ENCODE measurements around the gene COPS9. TPM values are rescaled to one million over a fixed set of nuclear protein-coding genes. Genes with fewer than 3 reads are reported as not detected.
A peak's percentile ranks its signal among the peaks of the same experiment; 100 is the strongest.

COPS9 gene
- total and polyA plus RNA-seq, 5 donors = 172 to 618 (median 191) TPM

- no peaks in the 10 kb centered on the region for H3K27me3 ChIP-seq (ENCODE audit: control insufficient read depth, insufficient read depth)
- H3K9me3 ChIP-seq (ENCODE audit: control insufficient read depth, low read length) = no peaks in the 10 kb centered on the region
- no peak within 1 kb of the TSS for H3K4me3 ChIP-seq (ENCODE audit: low read length)
- intact Hi-C loops (cut with DNase I) = loop anchor here (5.0 to 10.0 kb wide), 3 partner anchors 78 to 1106 kb away; no protein-coding TSS in a partner anchor
- 58% methylated on average over 5 of the region's 5 CpGs for WGBS
- DNase-seq (no peak), ATAC-seq (no peak)
- H3K27ac ChIP-seq (ENCODE audit: low read length) = no peak within 1 kb of the TSS
- H3K4me1 ChIP-seq (ENCODE audit: control insufficient read depth, insufficient read depth, low read length) = no peaks in the 10 kb centered on the region
These were observed 4.4 kb upstream of the COPS9 start, which contains the start of gene OTOS for GRCh38 chr2:240140511-240140910. OTOS (minus strand) TSS chr2:240140658; CDS start chr2:240140326, 332 bp downstream.

DNA sequence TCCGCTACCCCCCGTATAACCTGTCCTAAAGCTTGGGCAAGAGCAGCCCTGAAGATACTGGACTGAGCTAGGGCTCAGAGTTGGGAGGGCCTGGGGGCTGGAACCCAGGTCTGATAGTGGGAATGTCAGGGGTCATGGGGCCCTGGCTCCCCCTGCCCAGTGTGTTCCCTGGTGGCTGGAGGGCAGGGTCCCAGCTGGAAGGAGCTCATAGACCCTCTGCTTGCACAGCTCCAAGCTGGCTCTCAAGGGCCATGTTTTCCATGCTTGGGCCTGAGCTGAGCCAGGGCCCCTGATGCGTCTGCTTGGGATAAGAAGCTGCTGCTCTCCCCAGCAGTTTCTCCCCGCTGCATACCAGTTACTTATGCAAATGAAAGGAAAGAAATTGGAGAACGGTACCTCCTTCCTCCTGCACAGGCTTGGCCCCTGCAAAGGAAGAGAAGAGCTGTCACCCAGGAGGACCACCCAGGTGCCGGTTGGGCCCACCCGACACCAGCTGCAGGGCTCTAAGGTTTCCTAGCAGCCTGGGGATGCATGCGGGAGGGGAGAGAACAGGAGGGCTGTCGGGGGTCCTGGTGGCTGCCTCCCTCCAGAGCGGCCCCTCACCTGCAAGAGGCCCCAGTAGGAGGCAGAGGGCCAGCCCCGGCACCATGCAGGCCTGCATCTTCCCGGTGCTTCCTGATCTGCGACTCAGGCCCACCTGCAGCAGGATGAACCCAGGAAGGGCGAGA is 3.7 kb upstream of the COPS9 start:
- no peak overlapping the region for H3K27ac ChIP-seq (ENCODE audit: low read length)
- intact Hi-C loops (cut with DNase I) = loop anchor here (5.0 to 10.0 kb wide), 3 partner anchors 78 to 1105 kb away; no protein-coding TSS in a partner anchor
- DNase-seq = no peak
- 52% methylated on average over 14 of the region's 14 CpGs for WGBS
- H3K4me3 ChIP-seq (ENCODE audit: low read length) = no peak overlapping the region
- no peak for ATAC-seq
- H3K4me1 ChIP-seq (ENCODE audit: control insufficient read depth, insufficient read depth, low read length) = peaks cover 5% of the 10 kb centered on the region
- no peaks in the 10 kb centered on the region for H3K9me3 ChIP-seq (ENCODE audit: control insufficient read depth, low read length)
- H3K27me3 ChIP-seq (ENCODE audit: control insufficient read depth, insufficient read depth) = no peaks in the 10 kb centered on the region

DNA sequence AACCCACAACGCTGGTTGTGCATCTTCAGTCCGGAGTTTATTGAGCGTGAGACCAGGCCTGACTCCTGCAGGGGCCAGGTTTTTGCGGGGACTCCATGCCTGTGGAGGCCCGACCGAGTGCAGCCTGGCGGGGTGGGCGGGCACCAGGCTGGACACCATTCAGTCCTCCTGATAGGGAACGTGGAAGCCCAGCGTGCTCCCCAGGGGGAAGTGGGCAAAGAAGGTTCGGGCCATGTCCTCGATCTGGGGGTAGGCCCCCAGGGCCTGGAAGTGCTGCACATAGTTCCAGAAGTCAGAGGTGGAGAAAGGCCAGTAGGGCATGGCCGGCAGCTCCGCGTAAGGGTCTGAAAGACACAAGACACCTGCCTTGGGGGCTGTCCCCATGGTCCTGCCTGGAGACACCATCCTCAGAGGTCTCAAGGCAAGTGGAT is 2.9 kb upstream of the COPS9 start:
- ATAC-seq = no peak
- Histone ChIP-seq H3K27me3 (ENCODE audit: control insufficient read depth, insufficient read depth) (no peaks in the 10 kb centered on the region), H3K27ac (ENCODE audit: low read length) (no peak overlapping the region), H3K4me1 (ENCODE audit: control insufficient read depth, insufficient read depth, low read length) (peaks cover 8% of the 10 kb centered on the region), H3K4me3 (ENCODE audit: low read length) (no peak overlapping the region), H3K9me3 (ENCODE audit: control insufficient read depth, low read length) (no peaks in the 10 kb centered on the region)
- 88% methylated on average over 15 of the region's 15 CpGs for WGBS
- intact Hi-C loops (cut with DNase I) = no loop called here
- no peak for DNase-seq

DNA sequence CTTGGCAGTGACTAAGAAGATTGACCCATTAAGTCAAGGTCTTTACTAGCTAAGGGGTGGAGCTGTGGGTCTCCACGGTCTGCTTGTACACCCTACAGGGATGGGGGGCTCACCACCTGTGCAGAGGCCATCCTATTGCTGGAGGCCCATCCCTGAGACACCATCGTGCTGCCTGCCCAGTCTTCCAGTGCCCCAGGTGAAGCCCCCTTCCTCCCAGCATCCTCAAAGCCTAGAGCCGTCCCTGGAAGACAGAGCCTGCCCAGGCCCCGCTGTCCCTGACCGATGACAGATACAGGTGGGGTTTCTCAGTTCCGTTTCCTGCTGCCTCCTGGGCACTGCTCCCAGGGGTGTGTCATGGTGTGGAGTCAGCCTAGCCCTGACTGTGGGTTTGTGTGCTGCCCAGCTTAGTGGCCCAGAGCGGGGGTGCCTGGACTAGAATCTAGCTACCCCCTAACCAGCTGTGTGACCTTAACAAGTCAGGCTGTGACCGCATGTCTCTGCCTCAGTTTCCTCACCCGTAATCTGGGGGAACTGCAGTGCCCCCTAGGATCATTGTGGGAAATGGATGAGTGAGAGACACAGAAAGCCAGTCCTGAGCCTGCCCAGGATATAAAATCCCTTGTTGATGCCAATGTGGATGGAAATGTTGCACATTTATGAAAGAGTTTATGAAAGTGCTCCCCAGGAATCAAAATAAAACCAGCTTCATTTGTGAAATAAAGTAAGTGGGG is 2.3 kb upstream of the COPS9 start:
- H3K9me3 ChIP-seq (ENCODE audit: control insufficient read depth, low read length) = no peaks in the 10 kb centered on the region
- no peak for DNase-seq
- H3K27me3 ChIP-seq (ENCODE audit: control insufficient read depth, insufficient read depth) = no peaks in the 10 kb centered on the region
- peaks cover 8% of the 10 kb centered on the region for H3K4me1 ChIP-seq (ENCODE audit: control insufficient read depth, insufficient read depth, low read length)
- intact Hi-C loops (cut with DNase I) = no loop called here
- 70% methylated on average over 9 of the region's 9 CpGs for WGBS
- H3K4me3 ChIP-seq (ENCODE audit: low read length) = no peak overlapping the region
- H3K27ac ChIP-seq (ENCODE audit: low read length) = no peak overlapping the region
- ATAC-seq = no peak

- Histone ChIP-seq H3K27me3 (ENCODE audit: control insufficient read depth, insufficient read depth) (no peaks in the 10 kb centered on the region), H3K4me3 (ENCODE audit: low read length) (no peak overlapping the region), H3K4me1 (ENCODE audit: control insufficient read depth, insufficient read depth, low read length) (peaks cover 8% of the 10 kb centered on the region), H3K27ac (ENCODE audit: low read length) (no peak overlapping the region), H3K9me3 (ENCODE audit: control insufficient read depth, low read length) (no peaks in the 10 kb centered on the region)
- ATAC-seq (no peak), DNase-seq (no peak)
- intact Hi-C loops (cut with DNase I) = no loop called here
- 90% methylated on average over 19 of the region's 19 CpGs for WGBS
These were observed 1.6 kb upstream of the COPS9 start for GRCh38 chr2:240137596-240138253.

- ATAC-seq (peak; percentile 10 to 17), DNase-seq (no peak)
- H3K27ac ChIP-seq (ENCODE audit: low read length) = peak overlapping the region; percentile 63
- peak overlapping the region; percentile 93 for H3K4me3 ChIP-seq (ENCODE audit: low read length)
- no peaks in the 10 kb centered on the region for H3K9me3 ChIP-seq (ENCODE audit: control insufficient read depth, low read length)
- H3K4me1 ChIP-seq (ENCODE audit: control insufficient read depth, insufficient read depth, low read length) = peaks cover 8% of the 10 kb centered on the region
- no peaks in the 10 kb centered on the region for H3K27me3 ChIP-seq (ENCODE audit: control insufficient read depth, insufficient read depth)
- intact Hi-C loops (cut with DNase I) = no loop called here
- WGBS = 42% methylated on average over 36 of the region's 36 CpGs
These were observed 677 bp upstream of the COPS9 start for GRCh38 chr2:240136671-240137292.

DNA sequence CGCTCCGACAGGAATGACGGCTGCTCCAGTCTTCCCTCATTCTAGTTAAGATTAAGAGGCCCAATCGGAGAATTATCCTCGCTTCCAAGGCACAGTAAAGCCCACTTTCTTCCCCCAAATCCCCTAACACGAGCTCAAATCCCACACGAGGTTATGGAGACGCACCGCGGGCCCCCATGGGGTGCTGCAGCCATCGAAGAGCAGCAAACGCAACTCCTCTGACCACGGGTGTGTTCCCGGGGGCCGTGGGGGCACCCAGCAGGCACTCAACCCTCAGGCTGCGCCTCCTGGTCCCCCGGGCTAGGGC is 446 bp downstream of the COPS9 start:
- Histone ChIP-seq H3K27me3 (ENCODE audit: control insufficient read depth, insufficient read depth) (no peaks in the 10 kb centered on the region), H3K4me3 (ENCODE audit: low read length) (peak overlapping the region; percentile 93), H3K27ac (ENCODE audit: low read length) (peak overlapping the region; percentile 5), H3K4me1 (ENCODE audit: control insufficient read depth, insufficient read depth, low read length) (peaks cover 8% of the 10 kb centered on the region), H3K9me3 (ENCODE audit: control insufficient read depth, low read length) (no peaks in the 10 kb centered on the region)
- DNase-seq = no peak
- peak; percentile 2 to 30 for ATAC-seq
- intact Hi-C loops (cut with DNase I) = no loop called here
- under 1% methylated on average over 17 of the region's 17 CpGs for WGBS

DNA sequence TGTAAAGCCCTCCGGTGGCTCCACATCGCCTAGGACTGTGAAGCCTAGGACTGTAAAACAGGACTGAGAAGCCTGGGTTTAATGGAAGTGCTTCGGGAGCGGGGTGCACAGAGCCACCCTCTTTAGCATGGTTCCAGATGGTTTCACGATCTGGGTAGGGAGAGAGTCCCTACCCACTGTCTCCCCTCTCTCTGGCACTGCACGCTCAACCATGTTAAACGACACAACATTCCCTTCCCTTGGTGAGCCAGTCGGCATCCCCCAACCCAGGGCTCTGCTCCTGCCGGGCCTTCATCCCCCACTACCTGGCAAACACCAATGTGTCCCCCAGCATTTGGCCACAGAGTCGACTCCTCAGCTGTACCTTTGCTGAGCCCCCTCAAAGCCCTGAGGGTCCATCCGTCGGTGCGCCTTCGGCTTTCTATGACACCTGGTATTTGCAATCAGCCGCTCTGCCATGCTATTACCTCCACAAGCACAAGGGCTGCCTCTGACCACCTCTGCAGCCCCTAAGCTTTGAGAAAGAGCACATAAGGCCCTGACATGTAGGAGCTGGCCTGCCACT is 1.1 kb downstream of the COPS9 start:
- ATAC-seq (no peak), DNase-seq (no peak)
- Histone ChIP-seq H3K9me3 (ENCODE audit: control insufficient read depth, low read length) (no peaks in the 10 kb centered on the region), H3K4me3 (ENCODE audit: low read length) (peak overlapping the region; percentile 93), H3K27me3 (ENCODE audit: control insufficient read depth, insufficient read depth) (no peaks in the 10 kb centered on the region), H3K4me1 (ENCODE audit: control insufficient read depth, insufficient read depth, low read length) (peaks cover 8% of the 10 kb centered on the region), H3K27ac (ENCODE audit: low read length) (no peak overlapping the region)
- 83% methylated on average over 15 of the region's 15 CpGs for WGBS
- intact Hi-C loops (cut with DNase I) = no loop called here

GRCh38 chr2:240134466-240134865 is 1.6 kb downstream of the COPS9 start:
- intact Hi-C loops (cut with DNase I) = no loop called here

DNA sequence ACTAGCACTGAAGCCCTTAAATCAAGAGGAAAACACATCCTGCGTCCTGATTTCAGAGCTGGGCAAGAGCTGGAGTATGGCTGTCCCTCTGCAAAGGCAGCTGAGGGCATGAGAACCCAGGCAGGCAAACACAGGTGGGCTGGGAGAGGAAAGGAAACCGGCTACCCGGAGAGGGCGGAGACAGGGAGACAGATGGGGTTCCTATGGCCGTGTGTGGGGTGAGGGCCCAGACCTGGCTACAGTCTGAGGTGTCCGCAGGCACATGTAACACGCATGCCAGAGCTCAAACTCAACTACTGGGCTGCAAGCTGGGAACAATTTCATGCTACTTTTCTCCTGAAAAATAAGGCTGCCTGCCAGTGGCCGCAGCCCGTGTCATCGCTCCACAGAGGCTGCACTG is 2.7 kb downstream of the COPS9 start:
- intact Hi-C loops (cut with DNase I) = no loop called here
- ATAC-seq (no peak), DNase-seq (no peak)

More at GRCh38 chr2:240134466-240134865, 1.6 kb downstream of the COPS9 start:
- Histone ChIP-seq H3K4me3 (ENCODE audit: low read length) (no peak overlapping the region), H3K4me1 (ENCODE audit: control insufficient read depth, insufficient read depth, low read length) (peaks cover 8% of the 10 kb centered on the region), H3K27ac (ENCODE audit: low read length) (no peak overlapping the region), H3K9me3 (ENCODE audit: control insufficient read depth, low read length) (no peaks in the 10 kb centered on the region), H3K27me3 (ENCODE audit: control insufficient read depth, insufficient read depth) (no peaks in the 10 kb centered on the region)
- DNase-seq = no peak
- no peak for ATAC-seq
- WGBS = 92% methylated on average over 6 of the region's 6 CpGs

More for the DNA sequence above, 2.7 kb downstream of the COPS9 start:
- no peaks in the 10 kb centered on the region for H3K27me3 ChIP-seq (ENCODE audit: control insufficient read depth, insufficient read depth)
- peaks cover 8% of the 10 kb centered on the region for H3K4me1 ChIP-seq (ENCODE audit: control insufficient read depth, insufficient read depth, low read length)
- H3K27ac ChIP-seq (ENCODE audit: low read length) = no peak overlapping the region
- no peaks in the 10 kb centered on the region for H3K9me3 ChIP-seq (ENCODE audit: control insufficient read depth, low read length)
- 88% methylated on average over 10 of the region's 10 CpGs for WGBS
- no peak overlapping the region for H3K4me3 ChIP-seq (ENCODE audit: low read length)

Data from right cardiac atrium (tissue), 5 donors.